CD4-positive, alpha-beta T cell treated with Interleukin-10 for 1 hour (primary cell): ENCODE results near the gene REC114.

Experiments
- DNase-seq: peaks from one replicate; pipeline ENCODE4 v3.0.0-alpha.2; 2020

REC114 gene

DNA sequence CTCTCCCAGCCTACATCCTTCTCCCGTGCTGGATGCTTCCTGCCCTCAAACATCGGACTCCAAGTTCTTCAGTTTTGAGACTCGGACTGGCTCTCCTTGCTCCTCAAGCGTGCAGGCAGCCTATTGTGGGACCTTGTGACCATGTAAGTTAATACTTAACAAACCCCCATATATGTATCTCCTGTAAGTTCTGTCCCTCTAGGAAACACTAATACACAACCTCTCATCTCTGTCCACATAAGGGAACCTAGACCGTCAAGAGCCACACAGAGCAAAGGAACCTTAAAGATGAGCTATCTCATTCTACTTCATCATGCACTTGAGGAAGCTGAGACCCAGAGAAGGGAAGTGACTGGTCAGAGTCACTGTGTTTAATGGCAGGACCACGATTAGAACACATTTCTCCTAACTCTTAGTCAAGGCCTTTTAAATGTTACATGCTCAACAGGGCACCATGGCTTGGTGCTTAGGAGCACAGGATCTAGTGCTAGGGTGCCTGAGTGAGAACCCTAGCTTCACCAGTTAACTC lies 140.0 kb downstream of the REC114 start:
- DNase-seq, result no peak

GRCh38 chr15:73583544-73583943 lies 140.6 kb downstream of the REC114 start:
- no peak for DNase-seq

- no peak for DNase-seq
These were observed 141.9 kb downstream of the REC114 start for GRCh38 chr15:73584699-73585420.

DNA sequence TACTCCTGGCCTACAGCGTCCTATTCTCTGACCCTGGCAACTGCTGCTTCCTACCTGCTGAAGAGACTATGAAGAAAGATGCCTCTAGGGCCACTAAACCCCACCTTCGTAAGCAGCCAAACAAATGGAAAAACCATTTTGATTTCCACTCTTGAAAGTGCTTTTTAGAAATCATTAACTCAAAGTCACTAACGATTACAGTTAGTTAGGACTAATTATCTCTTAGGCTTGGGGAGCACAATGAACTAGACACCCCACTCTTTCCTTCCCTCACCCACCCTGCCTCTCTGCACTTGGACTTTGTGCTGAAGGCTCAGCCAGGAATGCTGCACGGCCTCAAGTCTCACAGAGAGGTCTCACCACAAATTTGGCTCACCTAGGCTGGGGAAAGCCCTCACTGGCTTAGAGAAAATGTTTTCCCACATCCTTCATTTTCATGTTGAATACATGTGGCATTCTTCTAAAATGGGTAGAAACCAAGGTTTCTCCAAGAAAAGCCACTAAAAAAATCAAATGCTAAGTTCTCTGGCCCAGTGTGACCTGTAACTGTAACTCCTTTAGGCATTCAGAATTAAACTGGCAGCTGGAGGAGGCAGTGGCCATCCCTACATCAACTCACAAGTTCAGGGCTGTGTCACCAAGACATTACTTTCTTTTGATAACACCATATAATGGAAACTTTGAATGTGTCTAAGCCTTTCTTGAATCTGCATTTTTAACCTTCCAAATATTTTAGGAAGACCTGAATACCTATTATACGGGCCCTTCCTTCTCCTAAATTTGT lies 143.1 kb downstream of the REC114 start:
- no peak for DNase-seq

- no peak for DNase-seq
These were observed 146.8 kb downstream of the REC114 start for GRCh38 chr15:73589766-73590165.

DNA sequence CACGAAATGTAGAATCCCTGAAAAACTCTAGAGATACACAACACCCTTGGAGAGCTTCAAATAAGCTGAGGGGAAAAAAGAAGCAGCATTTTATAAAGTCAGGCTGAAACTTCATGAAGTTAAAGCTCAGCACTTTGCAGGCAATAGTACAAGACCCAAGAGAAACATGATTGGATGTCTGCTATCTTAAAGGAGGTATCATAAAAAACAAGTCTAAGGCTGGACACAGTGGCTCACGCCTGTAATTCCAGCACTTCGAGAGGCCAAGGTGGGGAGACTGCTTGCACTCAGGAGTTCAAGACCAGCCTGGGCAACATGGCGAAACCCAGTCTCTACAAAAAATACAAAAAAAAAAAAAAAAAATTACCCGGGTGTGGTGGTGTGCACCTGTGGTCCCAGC lies 147.3 kb downstream of the REC114 start:
- DNase-seq, result no peak

- DNase-seq, result no peak
These were observed 150.5 kb downstream of the REC114 start for GRCh38 chr15:73593304-73594074.

GRCh38 chr15:73594109-73594508 lies 151.1 kb downstream of the REC114 start:
- DNase-seq, result no peak

DNA sequence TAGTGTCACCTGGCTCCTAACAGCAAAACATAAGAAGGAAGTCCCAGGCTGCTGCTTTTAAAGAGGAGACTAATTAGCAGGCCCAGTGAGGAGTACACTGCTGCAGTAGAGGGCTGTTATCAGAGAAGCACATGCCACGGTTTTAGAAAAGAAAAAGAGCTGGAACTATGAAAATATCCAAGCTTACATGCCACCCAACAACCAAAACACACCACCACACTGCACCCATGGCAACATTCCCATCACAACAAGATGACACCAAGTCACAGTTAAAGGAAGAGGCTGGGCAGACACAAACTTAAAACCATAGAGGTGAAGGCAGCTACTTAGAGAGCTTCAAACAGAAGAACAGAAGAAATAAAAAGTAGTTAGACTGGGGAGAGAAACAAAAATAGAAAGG lies 153.2 kb downstream of the REC114 start:
- DNase-seq, result no peak

- no peak for DNase-seq
These were observed 154.2 kb downstream of the REC114 start for GRCh38 chr15:73597036-73597638.

DNA sequence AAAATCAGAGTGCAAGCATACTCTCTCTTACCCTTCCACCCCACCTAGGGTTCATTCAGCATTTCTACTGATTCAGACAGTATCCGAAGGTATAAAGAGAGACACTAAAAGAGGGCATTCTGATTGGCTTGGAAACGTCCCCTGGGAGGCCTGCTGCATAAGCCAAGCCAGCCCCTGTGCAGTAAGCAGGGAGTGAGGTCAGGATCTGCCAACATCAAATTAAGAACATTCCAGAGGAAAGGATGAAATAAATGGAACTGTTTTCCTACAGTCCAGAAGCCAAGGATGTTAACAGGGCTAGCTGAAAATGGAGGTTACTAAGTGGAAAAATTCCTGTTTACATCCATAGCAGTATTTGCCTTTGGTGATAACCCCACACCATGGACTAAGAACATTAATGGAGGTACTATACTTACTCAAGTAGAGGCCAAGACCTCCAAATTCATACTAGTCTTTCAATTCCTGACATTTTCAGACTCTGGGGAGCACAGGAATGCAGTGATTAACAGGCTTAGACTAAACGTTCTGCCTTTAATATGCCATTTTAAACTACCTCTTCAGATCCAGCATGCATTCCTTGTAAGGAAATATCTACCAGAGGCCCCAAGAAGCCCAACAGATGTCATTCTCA lies 155.7 kb downstream of the REC114 start:
- no peak for DNase-seq

- DNase-seq, result no peak
These were observed 157.0 kb downstream of the REC114 start for GRCh38 chr15:73599934-73600333.

- DNase-seq, result no peak
These were observed 157.7 kb downstream of the REC114 start for GRCh38 chr15:73600413-73601335.

DNA sequence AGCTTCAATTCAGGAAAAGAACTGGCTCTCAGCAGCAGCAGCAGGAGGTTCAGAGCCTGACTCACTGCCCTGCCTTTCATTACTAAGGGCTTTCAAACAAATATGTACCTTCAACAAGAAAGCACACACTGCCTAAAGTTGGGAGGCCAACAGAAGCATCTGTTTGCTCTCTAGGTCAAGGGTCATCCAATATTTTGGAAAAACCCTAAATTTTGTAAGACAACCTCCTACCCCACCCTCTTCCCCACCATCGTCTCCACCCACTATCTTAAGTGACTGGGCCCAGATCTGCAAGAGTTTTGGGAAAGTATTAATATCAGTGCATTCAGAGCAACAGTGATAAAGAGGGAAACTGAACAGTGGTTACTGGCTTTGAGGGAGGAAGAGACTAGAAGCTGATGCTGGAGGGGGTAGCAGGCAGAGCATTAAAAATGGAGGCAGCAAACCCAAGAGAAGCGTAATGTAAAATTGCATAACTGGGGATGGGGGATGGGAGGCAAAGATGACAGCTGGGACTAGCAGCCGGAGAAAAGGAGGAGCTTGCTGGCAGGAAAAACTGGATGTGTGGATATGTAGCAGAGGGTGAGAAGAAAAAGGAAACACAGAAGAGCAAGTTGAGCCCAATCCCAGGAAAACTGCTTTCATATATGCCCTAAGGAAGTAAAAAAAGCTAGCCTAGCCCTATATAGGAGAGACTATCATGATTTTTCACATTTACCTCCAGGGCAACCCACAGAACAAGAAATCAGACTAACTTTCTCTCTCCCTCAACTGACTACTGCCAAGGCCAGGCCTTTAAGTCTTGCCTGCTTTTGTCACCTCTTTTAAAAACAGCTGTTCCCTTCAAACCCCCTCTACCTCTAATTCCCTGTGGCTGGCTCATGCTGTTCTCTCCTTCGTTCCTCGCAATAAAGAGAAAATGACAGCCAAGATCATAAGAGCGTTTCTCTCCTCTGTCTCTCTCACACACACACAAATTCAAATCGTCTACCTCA lies 158.8 kb downstream of the REC114 start:
- no peak for DNase-seq

DNA sequence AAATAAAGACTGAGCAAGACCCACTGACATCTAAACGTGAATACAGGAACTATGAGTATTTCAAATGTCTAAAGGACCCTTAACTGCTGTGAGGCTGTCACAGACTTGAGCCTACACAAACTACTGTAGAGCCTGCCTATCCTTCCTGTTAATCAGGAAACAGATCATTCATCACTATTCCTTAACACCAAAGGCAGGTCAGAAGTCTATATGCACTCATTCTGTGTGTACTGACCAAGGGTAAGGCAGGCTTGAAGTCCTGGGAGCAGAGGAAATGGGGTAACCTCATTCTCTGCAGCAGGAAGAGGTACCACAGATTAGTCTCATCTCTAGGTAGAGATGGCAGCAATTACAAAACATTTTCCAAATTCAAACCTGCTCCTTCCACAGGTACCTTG lies 159.5 kb downstream of the REC114 start:
- DNase-seq, result no peak

GRCh38 chr15:73602992-73603391 lies 160.0 kb downstream of the REC114 start:
- no peak for DNase-seq

DNA sequence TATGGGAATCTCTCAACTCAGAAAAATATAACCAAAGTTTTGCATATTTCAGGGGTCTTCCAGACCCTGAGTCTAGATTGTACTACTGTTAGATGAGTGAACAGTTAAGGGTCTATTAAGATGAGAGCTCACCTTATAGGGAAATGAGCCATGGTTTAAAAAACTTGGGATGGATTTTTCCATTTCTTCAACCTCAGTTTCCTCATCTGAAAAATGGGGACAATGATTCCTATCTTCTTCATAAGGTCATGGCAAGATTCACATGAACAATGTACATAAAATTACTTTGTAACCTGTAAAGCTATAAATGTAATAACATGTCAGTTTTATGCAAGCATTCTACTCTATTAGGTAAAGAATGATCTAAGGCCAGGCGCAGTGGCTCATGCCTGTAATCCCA lies 161.5 kb downstream of the REC114 start:
- no peak for DNase-seq

DNA sequence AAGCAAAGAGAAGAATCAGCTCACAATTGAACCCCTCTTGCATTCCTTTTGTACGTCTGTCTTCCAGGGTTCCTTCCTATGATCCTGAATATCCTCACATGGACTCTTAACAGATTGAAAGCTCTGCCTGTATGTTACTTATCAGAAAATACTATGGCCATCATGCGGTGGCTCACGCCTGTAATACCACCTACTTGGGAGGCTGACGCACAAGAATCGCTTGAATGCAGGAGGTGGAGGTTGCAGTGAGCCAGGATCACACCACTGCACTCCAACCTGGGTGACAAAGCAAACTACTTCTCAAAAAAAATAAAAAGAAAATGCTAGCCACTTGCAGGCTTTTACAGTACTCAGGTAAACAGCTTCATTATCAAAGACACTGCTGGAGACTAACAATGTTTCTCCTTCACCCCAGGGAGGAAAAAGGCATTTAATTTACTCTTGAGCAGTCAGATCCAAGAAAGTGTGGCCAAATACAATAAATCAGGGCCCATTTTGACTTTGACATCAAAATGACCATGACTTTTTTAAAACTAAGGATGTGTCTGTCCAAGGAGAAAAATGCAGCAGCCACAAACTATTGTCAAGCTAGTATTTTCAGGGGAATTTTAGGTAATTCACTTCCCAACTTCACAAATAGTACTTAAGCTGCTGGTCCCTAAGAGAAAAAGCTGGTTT lies 162.9 kb downstream of the REC114 start:
- no peak for DNase-seq

- DNase-seq, result no peak
These were observed 164.4 kb downstream of the REC114 start for GRCh38 chr15:73607405-73607804.
